A549 (cell line): ENCODE data around the gene RASSF4.

ENCODE experiments used
- CEBPB ChIP-seq, 2 experiments: fragments of >200 bp in 1 of 2; sonication (Bioruptor Twin) in 1 of 2; formaldehyde crosslinking in 1 of 2; IDR thresholded peaks; 2 replicates each; pipeline ENCODE4 v1.6.1; 2012 to 2016
- HOXA7 ChIP-seq: fragments of 250-450 bp; sonication (Bioruptor Pico); IDR thresholded peaks from 2 replicates; pipeline ENCODE4 v1.5.0; 2020; ENCODE audit warnings: mild to moderate bottlenecking, moderate library complexity
- MAFK ChIP-seq: fragments of 450-650 bp; IDR thresholded peaks from 2 replicates; pipeline ENCODE4 v1.6.1; 2014; ENCODE audit not compliant: partially characterized antibody
- PHF8 ChIP-seq: fragments of 200-600 bp; sonication (generic); IDR thresholded peaks from 2 replicates; pipeline ENCODE4 v1.6.1; 2016; ENCODE audit warnings: low read depth, mild to moderate bottlenecking, antibody characterized with exemption, moderate library complexity, borderline replicate concordance
- POLR2A ChIP-seq: IDR thresholded peaks from 2 replicates; pipeline ENCODE4 v1.6.1; 2012; ENCODE audit warnings: mild to moderate bottlenecking, low read length
- RAD21 ChIP-seq, 2 experiments: fragments of >200 bp in 1 of 2; sonication (Bioruptor Twin) in 1 of 2; formaldehyde crosslinking in 1 of 2; IDR thresholded peaks in 1 of 2; conservative IDR thresholded peaks in 1 of 2; 2 replicates in 1 of 2; 3 replicates in 1 of 2; pipeline ENCODE4 v1.6.1; 2012 to 2018; ENCODE audit warnings: inconsistent platforms in 1 of 2
- RNF2 ChIP-seq: fragments of 200-600 bp; sonication (generic); IDR thresholded peaks from 2 replicates; pipeline ENCODE4 v1.6.1; 2016; ENCODE audit warnings: low read depth, mild to moderate bottlenecking, antibody characterized with exemption, moderate library complexity, borderline replicate concordance
- SREBF2 ChIP-seq: fragments of 450-650 bp; IDR thresholded peaks from 2 replicates; pipeline ENCODE4 v1.6.1; 2014; ENCODE audit warnings: mild to moderate bottlenecking, moderate library complexity
- TF ChIP-seq, protein P1 (sequence below): fragments of >200 bp; sonication (Bioruptor Twin); formaldehyde crosslinking; IDR thresholded peaks from 3 replicates; pipeline ENCODE4 v1.5.1; 2016
- TF ChIP-seq, protein P2 (sequence below): fragments of 450-650 bp; IDR thresholded peaks from 2 replicates; pipeline ENCODE4 v1.6.1; 2014; ENCODE audit warnings: antibody characterized with exemption
- TF ChIP-seq, protein P3 (sequence below): fragments of 200-600 bp; sonication (generic); IDR thresholded peaks from 2 replicates; pipeline ENCODE4 v1.6.1; 2016; ENCODE audit warnings: antibody characterized with exemption, mild to moderate bottlenecking, moderate library complexity

DNA sequence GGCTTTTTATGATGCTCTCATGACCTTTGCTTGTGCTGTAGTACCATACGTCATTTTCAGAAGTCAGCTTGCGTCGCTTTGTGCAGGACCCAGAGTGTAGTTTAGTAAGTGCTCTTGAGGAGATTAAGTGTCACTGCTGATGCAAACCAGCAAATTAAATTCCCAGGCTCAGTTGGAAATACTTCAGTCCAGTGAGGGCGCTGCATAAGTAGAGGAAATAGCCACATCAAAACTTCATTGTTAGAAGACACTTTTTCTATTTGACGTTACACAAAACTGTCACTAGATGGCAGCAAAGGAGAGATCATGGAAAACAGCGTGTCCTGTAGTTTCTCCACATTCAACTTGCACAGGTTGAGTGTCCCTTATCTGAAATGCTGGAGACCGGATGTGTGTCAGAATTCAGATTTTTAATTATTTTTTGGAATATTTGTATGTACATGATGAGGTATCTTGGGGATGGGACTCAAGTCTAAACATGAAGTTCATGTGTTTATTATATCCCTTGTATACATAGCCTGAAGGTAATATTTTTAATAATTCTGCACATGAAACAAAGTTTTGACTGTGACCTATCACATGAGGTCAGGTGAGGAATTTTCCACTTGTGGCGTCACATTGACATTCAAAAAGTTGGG is 49.0 kb downstream of the RASSF4 start:
- TF ChIP-seq, protein P1, sequence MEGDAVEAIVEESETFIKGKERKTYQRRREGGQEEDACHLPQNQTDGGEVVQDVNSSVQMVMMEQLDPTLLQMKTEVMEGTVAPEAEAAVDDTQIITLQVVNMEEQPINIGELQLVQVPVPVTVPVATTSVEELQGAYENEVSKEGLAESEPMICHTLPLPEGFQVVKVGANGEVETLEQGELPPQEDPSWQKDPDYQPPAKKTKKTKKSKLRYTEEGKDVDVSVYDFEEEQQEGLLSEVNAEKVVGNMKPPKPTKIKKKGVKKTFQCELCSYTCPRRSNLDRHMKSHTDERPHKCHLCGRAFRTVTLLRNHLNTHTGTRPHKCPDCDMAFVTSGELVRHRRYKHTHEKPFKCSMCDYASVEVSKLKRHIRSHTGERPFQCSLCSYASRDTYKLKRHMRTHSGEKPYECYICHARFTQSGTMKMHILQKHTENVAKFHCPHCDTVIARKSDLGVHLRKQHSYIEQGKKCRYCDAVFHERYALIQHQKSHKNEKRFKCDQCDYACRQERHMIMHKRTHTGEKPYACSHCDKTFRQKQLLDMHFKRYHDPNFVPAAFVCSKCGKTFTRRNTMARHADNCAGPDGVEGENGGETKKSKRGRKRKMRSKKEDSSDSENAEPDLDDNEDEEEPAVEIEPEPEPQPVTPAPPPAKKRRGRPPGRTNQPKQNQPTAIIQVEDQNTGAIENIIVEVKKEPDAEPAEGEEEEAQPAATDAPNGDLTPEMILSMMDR, result peak; percentile 86
- TF ChIP-seq, protein P2, sequence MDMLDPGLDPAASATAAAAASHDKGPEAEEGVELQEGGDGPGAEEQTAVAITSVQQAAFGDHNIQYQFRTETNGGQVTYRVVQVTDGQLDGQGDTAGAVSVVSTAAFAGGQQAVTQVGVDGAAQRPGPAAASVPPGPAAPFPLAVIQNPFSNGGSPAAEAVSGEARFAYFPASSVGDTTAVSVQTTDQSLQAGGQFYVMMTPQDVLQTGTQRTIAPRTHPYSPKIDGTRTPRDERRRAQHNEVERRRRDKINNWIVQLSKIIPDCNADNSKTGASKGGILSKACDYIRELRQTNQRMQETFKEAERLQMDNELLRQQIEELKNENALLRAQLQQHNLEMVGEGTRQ, result no peak
- no peak for TF ChIP-seq POLR2A
- TF ChIP-seq, protein P3, sequence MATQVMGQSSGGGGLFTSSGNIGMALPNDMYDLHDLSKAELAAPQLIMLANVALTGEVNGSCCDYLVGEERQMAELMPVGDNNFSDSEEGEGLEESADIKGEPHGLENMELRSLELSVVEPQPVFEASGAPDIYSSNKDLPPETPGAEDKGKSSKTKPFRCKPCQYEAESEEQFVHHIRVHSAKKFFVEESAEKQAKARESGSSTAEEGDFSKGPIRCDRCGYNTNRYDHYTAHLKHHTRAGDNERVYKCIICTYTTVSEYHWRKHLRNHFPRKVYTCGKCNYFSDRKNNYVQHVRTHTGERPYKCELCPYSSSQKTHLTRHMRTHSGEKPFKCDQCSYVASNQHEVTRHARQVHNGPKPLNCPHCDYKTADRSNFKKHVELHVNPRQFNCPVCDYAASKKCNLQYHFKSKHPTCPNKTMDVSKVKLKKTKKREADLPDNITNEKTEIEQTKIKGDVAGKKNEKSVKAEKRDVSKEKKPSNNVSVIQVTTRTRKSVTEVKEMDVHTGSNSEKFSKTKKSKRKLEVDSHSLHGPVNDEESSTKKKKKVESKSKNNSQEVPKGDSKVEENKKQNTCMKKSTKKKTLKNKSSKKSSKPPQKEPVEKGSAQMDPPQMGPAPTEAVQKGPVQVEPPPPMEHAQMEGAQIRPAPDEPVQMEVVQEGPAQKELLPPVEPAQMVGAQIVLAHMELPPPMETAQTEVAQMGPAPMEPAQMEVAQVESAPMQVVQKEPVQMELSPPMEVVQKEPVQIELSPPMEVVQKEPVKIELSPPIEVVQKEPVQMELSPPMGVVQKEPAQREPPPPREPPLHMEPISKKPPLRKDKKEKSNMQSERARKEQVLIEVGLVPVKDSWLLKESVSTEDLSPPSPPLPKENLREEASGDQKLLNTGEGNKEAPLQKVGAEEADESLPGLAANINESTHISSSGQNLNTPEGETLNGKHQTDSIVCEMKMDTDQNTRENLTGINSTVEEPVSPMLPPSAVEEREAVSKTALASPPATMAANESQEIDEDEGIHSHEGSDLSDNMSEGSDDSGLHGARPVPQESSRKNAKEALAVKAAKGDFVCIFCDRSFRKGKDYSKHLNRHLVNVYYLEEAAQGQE, result no peak
- no peak for TF ChIP-seq CEBPB (IDR thresholded peaks at IDR 0.05)
- TF ChIP-seq RAD21 (conservative IDR thresholded peaks at IDR 0.05 in 1 of 2, IDR thresholded peaks at IDR 0.05 in 1 of 2), result peak; percentile 78 to 79
- no peak for TF ChIP-seq MAFK
- TF ChIP-seq PHF8, result no peak
- no peak for TF ChIP-seq HOXA7 (CRISPR knock-in tag)
- TF ChIP-seq RNF2, result no peak
- no peak for TF ChIP-seq SREBF2
